Keratinocyte (primary cell): ENCODE data around the gene DRD2.

ENCODE experiments used
- EZH2 ChIP-seq: IDR thresholded peaks from one replicate; pipeline ENCODE4 v1.6.1; 2012; ENCODE audit warnings: inconsistent platforms, mild to moderate bottlenecking, low read length, moderate library complexity
- TF ChIP-seq, protein P1 (sequence below), 3 experiments: IDR thresholded peaks in 1 of 3; conservative IDR thresholded peaks in 1 of 3; optimal IDR thresholded peaks in 1 of 3; 2 replicates in 2 of 3; 3 replicates in 1 of 3; pipeline versions ENCODE3 to v1.5.1; 2011; ENCODE audit warnings: low read length in 3 of 3, mild to moderate bottlenecking in 3 of 3, moderate library complexity in 2 of 3, control low read depth in 1 of 3, inconsistent platforms in 1 of 3; ENCODE audit not compliant: insufficient read depth in 2 of 3; ENCODE audit errors: extremely low read depth in 1 of 3

DNA sequence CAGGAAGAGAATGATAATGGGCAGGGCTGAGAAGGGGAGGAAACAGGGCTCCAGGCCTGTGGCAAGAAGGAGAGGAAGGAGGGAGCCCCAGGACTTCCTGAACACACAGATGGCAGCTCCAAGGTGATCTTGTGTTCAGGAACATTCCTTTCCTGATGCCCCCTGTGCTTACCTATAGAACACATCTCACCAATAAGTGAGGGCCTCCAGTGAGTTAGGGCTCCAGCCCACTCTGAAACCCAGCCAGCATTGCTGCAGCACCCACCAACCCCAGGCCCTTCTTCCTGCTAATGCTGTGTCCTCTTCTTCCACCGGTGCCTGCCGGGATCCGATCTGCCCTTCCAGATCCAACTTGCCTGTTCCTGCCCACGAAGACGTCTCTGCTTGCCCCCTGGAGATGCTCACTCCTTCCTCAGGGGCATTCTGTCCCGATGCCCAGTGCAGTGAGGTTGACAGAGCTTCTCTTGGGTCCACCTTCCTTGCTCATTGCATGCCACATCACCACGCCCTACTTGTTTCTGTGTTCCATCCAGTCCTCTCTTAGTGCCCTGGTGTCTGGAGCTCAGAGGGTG lies 70.3 kb downstream of the DRD2 start:
- TF ChIP-seq EZH2: no peak
- TF ChIP-seq, protein P1, sequence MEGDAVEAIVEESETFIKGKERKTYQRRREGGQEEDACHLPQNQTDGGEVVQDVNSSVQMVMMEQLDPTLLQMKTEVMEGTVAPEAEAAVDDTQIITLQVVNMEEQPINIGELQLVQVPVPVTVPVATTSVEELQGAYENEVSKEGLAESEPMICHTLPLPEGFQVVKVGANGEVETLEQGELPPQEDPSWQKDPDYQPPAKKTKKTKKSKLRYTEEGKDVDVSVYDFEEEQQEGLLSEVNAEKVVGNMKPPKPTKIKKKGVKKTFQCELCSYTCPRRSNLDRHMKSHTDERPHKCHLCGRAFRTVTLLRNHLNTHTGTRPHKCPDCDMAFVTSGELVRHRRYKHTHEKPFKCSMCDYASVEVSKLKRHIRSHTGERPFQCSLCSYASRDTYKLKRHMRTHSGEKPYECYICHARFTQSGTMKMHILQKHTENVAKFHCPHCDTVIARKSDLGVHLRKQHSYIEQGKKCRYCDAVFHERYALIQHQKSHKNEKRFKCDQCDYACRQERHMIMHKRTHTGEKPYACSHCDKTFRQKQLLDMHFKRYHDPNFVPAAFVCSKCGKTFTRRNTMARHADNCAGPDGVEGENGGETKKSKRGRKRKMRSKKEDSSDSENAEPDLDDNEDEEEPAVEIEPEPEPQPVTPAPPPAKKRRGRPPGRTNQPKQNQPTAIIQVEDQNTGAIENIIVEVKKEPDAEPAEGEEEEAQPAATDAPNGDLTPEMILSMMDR (optimal IDR thresholded peaks at IDR 0.05 in 1 of 3, IDR thresholded peaks at IDR 0.05 in 1 of 3, conservative IDR thresholded peaks at IDR 0.05 in 1 of 3; ENCODE audit: extremely low read depth in 1 of 3, insufficient read depth in 2 of 3, low read length in 3 of 3): no peak
